GM12872 (cell line): ENCODE data around the gene TNFAIP2.
A peak's percentile ranks its signal among the peaks of the same experiment; 100 is the strongest.

Experiments used
- TF ChIP-seq, protein P1 (sequence below): IDR thresholded peaks from 3 replicates; pipeline ENCODE4 v1.5.1; 2011; ENCODE audit warnings: low read depth, mild to moderate bottlenecking, low read length, moderate library complexity; ENCODE audit not compliant: insufficient read depth

The TNFAIP2 gene

DNA sequence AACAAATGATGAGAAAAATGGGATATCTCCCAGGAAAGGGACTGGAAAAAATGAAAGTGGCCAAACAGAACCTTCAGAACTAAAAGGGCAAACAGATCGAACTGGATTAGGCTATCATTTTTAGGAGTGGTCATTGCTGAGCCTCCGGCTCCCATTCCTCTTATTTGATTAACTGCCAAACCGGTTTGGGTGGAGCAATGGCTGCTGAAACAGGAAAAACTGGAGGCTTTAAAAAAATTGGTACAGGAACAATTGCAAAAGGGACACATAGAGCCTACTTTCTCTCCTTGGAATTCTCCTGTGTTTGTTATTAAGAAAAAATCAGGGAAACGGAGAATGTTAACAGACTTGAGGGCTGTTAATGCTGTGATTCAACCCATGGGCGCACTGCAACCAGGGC is 49.7 kb downstream of the TNFAIP2 start:
- TF ChIP-seq, protein P1, sequence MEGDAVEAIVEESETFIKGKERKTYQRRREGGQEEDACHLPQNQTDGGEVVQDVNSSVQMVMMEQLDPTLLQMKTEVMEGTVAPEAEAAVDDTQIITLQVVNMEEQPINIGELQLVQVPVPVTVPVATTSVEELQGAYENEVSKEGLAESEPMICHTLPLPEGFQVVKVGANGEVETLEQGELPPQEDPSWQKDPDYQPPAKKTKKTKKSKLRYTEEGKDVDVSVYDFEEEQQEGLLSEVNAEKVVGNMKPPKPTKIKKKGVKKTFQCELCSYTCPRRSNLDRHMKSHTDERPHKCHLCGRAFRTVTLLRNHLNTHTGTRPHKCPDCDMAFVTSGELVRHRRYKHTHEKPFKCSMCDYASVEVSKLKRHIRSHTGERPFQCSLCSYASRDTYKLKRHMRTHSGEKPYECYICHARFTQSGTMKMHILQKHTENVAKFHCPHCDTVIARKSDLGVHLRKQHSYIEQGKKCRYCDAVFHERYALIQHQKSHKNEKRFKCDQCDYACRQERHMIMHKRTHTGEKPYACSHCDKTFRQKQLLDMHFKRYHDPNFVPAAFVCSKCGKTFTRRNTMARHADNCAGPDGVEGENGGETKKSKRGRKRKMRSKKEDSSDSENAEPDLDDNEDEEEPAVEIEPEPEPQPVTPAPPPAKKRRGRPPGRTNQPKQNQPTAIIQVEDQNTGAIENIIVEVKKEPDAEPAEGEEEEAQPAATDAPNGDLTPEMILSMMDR, result no peak

- TF ChIP-seq, protein P1, result no peak
Observed at GRCh38 chr14:103177376-103177775, 54.1 kb downstream of the TNFAIP2 start.

- TF ChIP-seq, protein P1, result no peak
Observed at GRCh38 chr14:103178521-103178920, 55.3 kb downstream of the TNFAIP2 start.

- TF ChIP-seq, protein P1, result no peak
Observed at GRCh38 chr14:103179094-103179493, 55.8 kb downstream of the TNFAIP2 start.

- TF ChIP-seq, protein P1, result no peak
Observed at GRCh38 chr14:103180331-103180730, 57.1 kb downstream of the TNFAIP2 start.

- TF ChIP-seq, protein P1, result no peak
Observed at GRCh38 chr14:103184046-103184445, 60.8 kb downstream of the TNFAIP2 start.

- TF ChIP-seq, protein P1, result peak; percentile 59
Observed at GRCh38 chr14:103185051-103186029, 62.1 kb downstream of the TNFAIP2 start.
